Measurements from ENCODE around the gene TGFBR2. TPM values are rescaled to one million over a fixed set of nuclear protein-coding genes. Genes with fewer than 3 reads are reported as not detected.

TGFBR2 gene
- total and polyA plus RNA-seq, 5 donors: 77.7 to 255 (median 197) TPM

GRCh38 chr3:30728143-30728542 lies 121.7 kb downstream of the TGFBR2 start:
- WGBS: 99% methylated on average over 4 of the region's 4 CpGs
- Histone ChIP-seq H3K4me3 (ENCODE audit: low read length) (no peak overlapping the region), H3K27ac (ENCODE audit: low read length) (no peak overlapping the region), H3K9me3 (ENCODE audit: control insufficient read depth, low read length) (no peaks in the 10 kb centered on the region), H3K27me3 (ENCODE audit: control insufficient read depth, insufficient read depth) (no peaks in the 10 kb centered on the region), H3K4me1 (ENCODE audit: control insufficient read depth, insufficient read depth, low read length) (peaks cover 4% of the 10 kb centered on the region)
- ATAC-seq (no peak), DNase-seq (no peak)
- intact Hi-C loops (cut with DNase I): no loop called here

- H3K9me3 ChIP-seq (ENCODE audit: control insufficient read depth, low read length): no peaks in the 10 kb centered on the region
- no peaks in the 10 kb centered on the region for H3K27me3 ChIP-seq (ENCODE audit: control insufficient read depth, insufficient read depth)
- peaks cover 6% of the 10 kb centered on the region for H3K4me1 ChIP-seq (ENCODE audit: control insufficient read depth, insufficient read depth, low read length)
- no peak overlapping the region for H3K27ac ChIP-seq (ENCODE audit: low read length)
- ATAC-seq (no peak), DNase-seq (no peak)
- no peak overlapping the region for H3K4me3 ChIP-seq (ENCODE audit: low read length)
- intact Hi-C loops (cut with DNase I): no loop called here
- WGBS: 61% methylated on average over 2 of the region's 2 CpGs
Measured at GRCh38 chr3:30729512-30729911, 123.1 kb downstream of the TGFBR2 start.

- intact Hi-C loops (cut with DNase I): loop anchor here in 1 of 4 donors (10.0 kb wide), 1 partner anchor 415 kb away; no protein-coding TSS in a partner anchor
- Histone ChIP-seq H3K9me3 (ENCODE audit: control insufficient read depth, low read length) (no peaks in the 10 kb centered on the region), H3K27ac (ENCODE audit: low read length) (no peak overlapping the region), H3K4me3 (ENCODE audit: low read length) (no peak overlapping the region), H3K4me1 (ENCODE audit: control insufficient read depth, insufficient read depth, low read length) (peaks cover 6% of the 10 kb centered on the region), H3K27me3 (ENCODE audit: control insufficient read depth, insufficient read depth) (no peaks in the 10 kb centered on the region)
- ATAC-seq (no peak), DNase-seq (no peak)
Measured at GRCh38 chr3:30729936-30730335, 123.5 kb downstream of the TGFBR2 start.

DNA sequence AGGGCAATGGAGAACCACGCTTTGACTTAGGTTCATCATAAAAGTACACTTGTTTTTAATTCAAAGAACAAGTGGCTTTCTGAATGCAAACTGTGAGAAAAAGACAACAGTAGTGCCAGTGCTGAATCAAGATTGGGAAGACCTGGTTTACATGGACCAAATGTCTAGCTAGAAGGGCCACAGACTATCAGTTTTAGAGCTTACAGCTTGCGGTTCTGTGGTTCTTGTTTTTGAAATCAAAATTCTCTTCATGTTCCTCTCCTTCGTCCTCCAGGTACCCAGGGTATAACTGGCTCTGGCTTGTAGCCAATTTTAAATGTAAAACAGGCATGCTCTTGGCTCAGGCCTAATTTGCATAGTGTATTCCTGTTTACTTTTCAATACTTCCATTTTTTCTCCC lies 124.6 kb downstream of the TGFBR2 start:
- intact Hi-C loops (cut with DNase I): loop anchor here in 1 of 4 donors (10.0 kb wide), 1 partner anchor 416 kb away; no protein-coding TSS in a partner anchor
- ATAC-seq (no peak), DNase-seq (no peak)
- Histone ChIP-seq H3K9me3 (ENCODE audit: control insufficient read depth, low read length) (no peaks in the 10 kb centered on the region), H3K4me1 (ENCODE audit: control insufficient read depth, insufficient read depth, low read length) (peaks cover 6% of the 10 kb centered on the region), H3K4me3 (ENCODE audit: low read length) (no peak overlapping the region), H3K27me3 (ENCODE audit: control insufficient read depth, insufficient read depth) (no peaks in the 10 kb centered on the region), H3K27ac (ENCODE audit: low read length) (no peak overlapping the region)
- WGBS: 91% methylated on average over 3 of the region's 3 CpGs

DNA sequence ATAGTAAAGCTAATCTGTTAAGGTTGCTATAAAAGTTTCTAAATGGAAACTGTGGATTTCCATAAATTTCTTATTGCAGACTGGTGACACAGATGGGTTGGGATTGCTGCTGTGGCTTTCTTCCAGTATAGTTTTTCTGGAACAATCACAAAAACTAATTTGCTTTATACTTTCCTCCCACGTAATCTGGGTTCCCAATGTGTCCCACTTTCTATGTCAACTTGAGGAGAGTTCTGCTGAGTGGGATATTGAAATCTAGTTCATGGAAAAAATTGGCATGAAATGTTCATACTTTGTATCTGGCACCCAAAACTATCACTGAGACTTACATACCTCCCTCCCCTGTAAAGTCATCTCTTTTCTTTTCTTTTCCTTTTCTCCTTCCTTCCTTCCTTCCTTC lies 126.8 kb downstream of the TGFBR2 start:
- 62% methylated on average over 1 of the region's 1 CpG for WGBS
- no peak for ATAC-seq
- H3K27me3 ChIP-seq (ENCODE audit: control insufficient read depth, insufficient read depth): no peaks in the 10 kb centered on the region
- intact Hi-C loops (cut with DNase I): loop anchor here in 1 of 4 donors (10.0 kb wide), 1 partner anchor 418 kb away; no protein-coding TSS in a partner anchor
- H3K4me1 ChIP-seq (ENCODE audit: control insufficient read depth, insufficient read depth, low read length): peaks cover 6% of the 10 kb centered on the region
- DNase-seq: no peak
- H3K27ac ChIP-seq (ENCODE audit: low read length): no peak overlapping the region
- no peaks in the 10 kb centered on the region for H3K9me3 ChIP-seq (ENCODE audit: control insufficient read depth, low read length)
- H3K4me3 ChIP-seq (ENCODE audit: low read length): no peak overlapping the region

DNA sequence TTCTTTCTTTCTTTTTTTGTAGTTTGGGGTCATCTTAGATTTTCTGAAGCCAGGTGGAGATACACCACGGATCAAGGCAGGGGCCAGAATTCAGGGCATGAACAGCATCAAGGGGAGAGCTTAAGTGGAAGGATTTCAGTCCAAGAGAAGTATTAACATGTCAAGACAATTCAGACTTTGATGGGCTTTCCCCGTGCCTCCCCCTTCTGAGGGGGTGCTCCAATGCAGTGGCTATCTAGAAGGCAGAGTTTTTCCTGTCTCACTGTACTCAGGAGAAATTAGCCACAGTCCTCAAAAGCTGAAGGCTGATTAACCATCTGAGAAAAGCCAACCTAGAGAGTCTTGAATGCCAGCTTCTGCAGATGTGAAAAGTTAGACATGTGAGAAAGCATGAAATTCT lies 127.3 kb downstream of the TGFBR2 start:
- WGBS: 81% methylated on average over 2 of the region's 2 CpGs
- ATAC-seq: no peak
- Histone ChIP-seq H3K27ac (ENCODE audit: low read length) (no peak overlapping the region), H3K27me3 (ENCODE audit: control insufficient read depth, insufficient read depth) (no peaks in the 10 kb centered on the region), H3K9me3 (ENCODE audit: control insufficient read depth, low read length) (no peaks in the 10 kb centered on the region), H3K4me1 (ENCODE audit: control insufficient read depth, insufficient read depth, low read length) (peaks cover 6% of the 10 kb centered on the region), H3K4me3 (ENCODE audit: low read length) (no peak overlapping the region)
- no peak for DNase-seq
- intact Hi-C loops (cut with DNase I): loop anchor here in 1 of 4 donors (10.0 kb wide), 1 partner anchor 419 kb away; no protein-coding TSS in a partner anchor

DNA sequence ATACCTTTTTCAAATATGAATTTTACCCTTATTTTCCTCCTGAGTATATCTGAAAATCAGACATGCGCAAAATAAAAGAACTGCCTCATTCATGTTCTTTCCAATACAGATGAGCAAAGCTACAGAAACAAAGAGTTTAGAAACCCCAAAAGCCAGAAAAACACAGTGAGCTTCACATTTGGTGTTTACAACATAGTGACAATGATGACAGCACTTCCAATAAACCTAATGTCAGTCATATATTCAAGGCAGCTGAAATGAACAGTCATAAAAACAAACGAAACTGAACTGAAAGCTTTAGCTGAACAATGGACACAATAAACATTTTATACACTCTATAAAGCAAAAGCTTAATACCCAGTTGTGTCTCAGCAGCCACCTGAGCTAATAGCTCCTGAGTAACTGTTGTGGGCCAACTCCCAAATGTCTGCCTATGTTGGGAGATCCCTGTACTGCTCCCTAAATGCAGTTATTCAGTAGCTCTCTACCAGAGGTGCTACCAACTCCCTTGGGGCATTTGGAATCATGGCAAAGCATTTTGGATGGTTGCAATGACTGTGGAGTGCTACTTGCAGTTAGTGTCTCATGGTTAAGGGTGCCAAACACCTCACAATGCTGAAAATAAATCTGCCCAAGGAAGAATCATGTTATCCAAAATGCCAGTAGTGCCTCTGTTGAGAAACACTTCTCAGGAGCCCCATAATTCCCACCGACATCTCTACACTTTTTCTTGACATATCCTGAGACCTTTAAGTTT lies 131.5 kb downstream of the TGFBR2 start:
- intact Hi-C loops (cut with DNase I): loop anchor here in 1 of 4 donors (10.0 kb wide), 1 partner anchor 423 kb away; no protein-coding TSS in a partner anchor
- no peak overlapping the region for H3K27ac ChIP-seq (ENCODE audit: low read length)

DNA sequence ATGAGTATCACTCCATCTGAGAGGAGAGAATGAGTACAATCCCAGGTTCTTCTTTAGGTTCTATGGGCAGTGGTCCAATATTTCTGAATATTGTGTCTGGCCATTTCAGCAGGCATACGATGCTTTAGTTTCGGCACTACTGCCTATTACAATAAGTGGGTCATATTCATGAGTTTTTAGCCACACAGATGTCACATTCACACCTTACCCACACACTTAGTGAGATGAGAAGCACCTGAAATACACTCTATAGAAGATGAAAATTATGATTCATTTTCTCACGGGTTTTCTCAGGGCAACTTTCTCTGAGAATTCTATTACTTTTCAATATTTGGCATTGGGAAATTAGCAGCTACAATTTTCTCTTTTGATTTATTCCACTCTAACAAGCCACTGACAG lies 132.2 kb downstream of the TGFBR2 start:
- no peak overlapping the region for H3K27ac ChIP-seq (ENCODE audit: low read length)
- intact Hi-C loops (cut with DNase I): loop anchor here in 1 of 4 donors (10.0 kb wide), 1 partner anchor 424 kb away; no protein-coding TSS in a partner anchor
- H3K4me3 ChIP-seq (ENCODE audit: low read length): no peak overlapping the region
- H3K9me3 ChIP-seq (ENCODE audit: control insufficient read depth, low read length): no peaks in the 10 kb centered on the region
- H3K4me1 ChIP-seq (ENCODE audit: control insufficient read depth, insufficient read depth, low read length): peaks cover 2% of the 10 kb centered on the region
- no peaks in the 10 kb centered on the region for H3K27me3 ChIP-seq (ENCODE audit: control insufficient read depth, insufficient read depth)
- ATAC-seq (no peak), DNase-seq (no peak)
- 99% methylated on average over 3 of the region's 3 CpGs for WGBS

More for the DNA sequence above, 131.5 kb downstream of the TGFBR2 start:
- DNase-seq: no peak
- 89% methylated on average over 3 of the region's 3 CpGs for WGBS
- ATAC-seq: no peak
- no peaks in the 10 kb centered on the region for H3K9me3 ChIP-seq (ENCODE audit: control insufficient read depth, low read length)
- no peak overlapping the region for H3K4me3 ChIP-seq (ENCODE audit: low read length)
- H3K27me3 ChIP-seq (ENCODE audit: control insufficient read depth, insufficient read depth): no peaks in the 10 kb centered on the region
- peaks cover 2% of the 10 kb centered on the region for H3K4me1 ChIP-seq (ENCODE audit: control insufficient read depth, insufficient read depth, low read length)

DNA sequence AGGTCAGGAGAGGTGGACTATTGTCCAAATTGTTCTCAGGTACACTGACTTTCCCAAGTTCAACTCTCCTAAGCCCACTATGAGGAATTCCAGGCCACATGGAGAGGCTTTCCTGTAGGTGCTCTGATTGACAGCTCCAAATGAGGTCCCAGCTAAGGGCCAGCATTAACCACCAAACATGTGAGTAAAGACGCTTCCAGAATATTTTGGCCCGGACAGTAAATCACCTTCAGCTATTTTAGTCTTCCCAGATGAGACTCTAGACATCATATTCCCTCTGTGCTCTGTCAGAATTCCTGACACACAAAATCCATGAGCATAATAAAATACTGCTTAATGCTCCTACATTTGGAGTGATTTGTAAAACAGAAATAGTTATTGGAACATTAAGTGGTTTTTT lies 135.5 kb downstream of the TGFBR2 start:
- Histone ChIP-seq H3K4me1 (ENCODE audit: control insufficient read depth, insufficient read depth, low read length) (no peaks in the 10 kb centered on the region), H3K27me3 (ENCODE audit: control insufficient read depth, insufficient read depth) (no peaks in the 10 kb centered on the region), H3K27ac (ENCODE audit: low read length) (no peak overlapping the region), H3K9me3 (ENCODE audit: control insufficient read depth, low read length) (no peaks in the 10 kb centered on the region), H3K4me3 (ENCODE audit: low read length) (no peak overlapping the region)
- 68% methylated on average over 2 of the region's 2 CpGs for WGBS
- ATAC-seq: no peak
- no peak for DNase-seq
- intact Hi-C loops (cut with DNase I): loop anchor here in 1 of 4 donors (10.0 kb wide), 1 partner anchor 627 kb away; no protein-coding TSS in a partner anchor

DNA sequence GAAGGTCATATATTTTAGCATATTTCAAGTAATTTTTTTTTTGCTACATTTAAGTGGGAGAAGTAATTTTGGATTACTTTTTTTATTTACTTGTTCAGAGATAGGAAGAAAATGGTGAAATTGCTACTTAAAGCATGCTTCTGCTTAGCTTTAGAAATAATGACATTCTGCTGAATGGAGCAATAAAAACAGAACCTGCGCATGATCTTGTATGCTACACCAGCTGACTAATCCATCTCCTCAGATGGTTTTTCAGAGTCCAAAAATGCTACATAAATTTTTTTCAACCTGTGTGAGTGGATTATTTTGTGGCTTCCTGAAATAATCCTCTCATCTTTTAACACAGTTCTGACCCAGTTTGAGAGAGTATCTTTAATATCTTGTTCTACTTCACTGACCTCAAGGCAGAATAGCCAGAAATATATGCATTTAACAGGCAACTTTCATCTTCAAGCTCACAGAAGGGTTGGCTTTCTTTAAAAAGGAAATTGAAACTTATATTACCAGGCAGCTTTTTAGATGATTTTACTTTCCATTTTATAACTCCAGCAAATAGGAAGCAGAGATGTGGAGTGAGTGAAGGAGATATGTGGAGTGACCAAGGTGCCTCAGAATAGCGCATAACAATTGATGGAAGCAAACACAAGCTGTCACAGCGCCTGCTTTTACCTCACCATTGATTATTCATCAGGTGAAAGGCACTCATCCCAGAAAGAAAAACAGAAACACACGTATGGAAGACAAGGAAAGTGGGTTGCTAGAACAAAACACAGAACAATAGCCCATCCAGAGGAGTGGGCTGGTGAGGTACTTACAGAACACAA lies 136.6 kb downstream of the TGFBR2 start:
- no peak for ATAC-seq
- 91% methylated on average over 4 of the region's 4 CpGs for WGBS
- intact Hi-C loops (cut with DNase I): loop anchor here in 1 of 4 donors (10.0 kb wide), 1 partner anchor 628 kb away; no protein-coding TSS in a partner anchor

More for the DNA sequence above, 136.6 kb downstream of the TGFBR2 start:
- H3K27ac ChIP-seq (ENCODE audit: low read length): no peak overlapping the region
- DNase-seq: no peak
- no peaks in the 10 kb centered on the region for H3K4me1 ChIP-seq (ENCODE audit: control insufficient read depth, insufficient read depth, low read length)
- H3K27me3 ChIP-seq (ENCODE audit: control insufficient read depth, insufficient read depth): no peaks in the 10 kb centered on the region
- H3K9me3 ChIP-seq (ENCODE audit: control insufficient read depth, low read length): no peaks in the 10 kb centered on the region
- no peak overlapping the region for H3K4me3 ChIP-seq (ENCODE audit: low read length)

Measured in right cardiac atrium (tissue), 5 donors.